SU-DHL-6 (cell line): ENCODE data around the gene MTCH1.

ENCODE experiments used
- H2AFZ ChIP-seq: fragments of 200-600 bp; sonication (generic); 2 replicates; pipeline ENCODE4 v1.6.1; 2014; ENCODE audit warnings: low read depth, mild to moderate bottlenecking, moderate library complexity, mixed read lengths, antibody characterized with exemption, low read length; ENCODE audit not compliant: severe bottlenecking
- H3F3A ChIP-seq: fragments of 200-600 bp; shearing (Covaris generic); 2 replicates; pipeline ENCODE4 v1.6.0; 2016; ENCODE audit warnings: antibody characterized with exemption, mild to moderate bottlenecking; ENCODE audit not compliant: insufficient read depth
- H3K27ac ChIP-seq: fragments of 200-600 bp; sonication (generic); 2 replicates; pipeline ENCODE4 v1.5.1; 2016; ENCODE audit warnings: low read depth, mild to moderate bottlenecking, low read length, moderate library complexity, mixed read lengths
- H3K27me3 ChIP-seq: fragments of 200-600 bp; sonication (generic), shearing (Covaris generic); 2 replicates; pipeline ENCODE4 v1.6.0; 2014; ENCODE audit warnings: mild to moderate bottlenecking, low read length
- H3K36me3 ChIP-seq: fragments of 200-600 bp; sonication (generic); 2 replicates; pipeline ENCODE4 v1.6.1; 2014; ENCODE audit warnings: mild to moderate bottlenecking, low read length, mixed read lengths
- H3K4me2 ChIP-seq: fragments of 300-600, 200-600 bp; shearing (Covaris generic), sonication (generic); 2 replicates; pipeline ENCODE4 v1.6.0; 2014; ENCODE audit warnings: low read length, low read depth, mild to moderate bottlenecking; ENCODE audit not compliant: poor library complexity, severe bottlenecking
- H3K4me3 ChIP-seq: fragments of 200-600 bp; sonication (generic); 2 replicates; pipeline ENCODE4 v1.5.1; 2014; ENCODE audit warnings: antibody characterized with exemption, low read length, mild to moderate bottlenecking, mixed read lengths; ENCODE audit not compliant: insufficient read depth, poor library complexity, severe bottlenecking
- H3K79me2 ChIP-seq: fragments of 200-600 bp; sonication (generic); 2 replicates; pipeline ENCODE4 v1.6.1; 2014; ENCODE audit warnings: mild to moderate bottlenecking, low read length, moderate library complexity; ENCODE audit not compliant: insufficient read depth
- H3K9ac ChIP-seq: fragments of 200-600 bp; sonication (generic); 2 replicates; pipeline ENCODE4 v1.7.0; 2014; ENCODE audit warnings: mild to moderate bottlenecking, low read length
- H3K9me2 ChIP-seq: fragments of 200-600 bp; sonication (generic); replicated peaks from 2 replicates; pipeline ENCODE4 v1.6.1; 2014; ENCODE audit warnings: low read length; ENCODE audit not compliant: insufficient read depth
- H3K9me3 ChIP-seq: fragments of 200-600 bp; sonication (generic); 2 replicates; pipeline ENCODE4 v1.6.1; 2014; ENCODE audit warnings: low read length, mixed read lengths; ENCODE audit not compliant: insufficient read depth
- H4K20me1 ChIP-seq: fragments of 200-600 bp; sonication (generic); 2 replicates; pipeline ENCODE4 v1.6.1; 2014; ENCODE audit warnings: low read depth, mild to moderate bottlenecking, antibody characterized with exemption, low read length, moderate library complexity, mixed read lengths
- EZH2phosphoT487 ChIP-seq: fragments of 200-600 bp; sonication (generic), shearing (Covaris generic); conservative IDR thresholded peaks from 2 replicates; pipeline ENCODE4 v1.6.1; 2018; ENCODE audit warnings: mild to moderate bottlenecking, antibody characterized with exemption, low read length, moderate library complexity, mixed read lengths
- TF ChIP-seq, protein P1 (sequence below): fragments of 200-600 bp; sonication (generic); IDR thresholded peaks from one replicate; pipeline ENCODE4 v1.5.1; 2017; ENCODE audit warnings: antibody characterized with exemption, mild to moderate bottlenecking, low read length, moderate library complexity; ENCODE audit not compliant: insufficient read depth, poor library complexity, severe bottlenecking

MTCH1 gene

GRCh38 chr6:36977470-36977941, 8.5 kb downstream of the MTCH1 start:
- Histone ChIP-seq H3K4me2 (no peak overlapping the region), H3K36me3 (peaks cover 29% of the 10 kb centered on the region; the same call in 1 of the 2 replicates), H3K9ac (no peak overlapping the region), H3K4me3 (no peak overlapping the region), H3K9me2 (no peaks in the 10 kb centered on the region), H4K20me1 (no peaks in the 10 kb centered on the region; the same call in 1 of the 2 replicates), H3K79me2 (peaks cover 47% of the 10 kb centered on the region), H3F3A (no peaks in the 10 kb centered on the region), H3K9me3 (no peaks in the 10 kb centered on the region), H2AFZ (no peak overlapping the region), H3K27me3 (no peaks in the 10 kb centered on the region), H3K27ac (no peak overlapping the region)
- TF ChIP-seq, protein P1, sequence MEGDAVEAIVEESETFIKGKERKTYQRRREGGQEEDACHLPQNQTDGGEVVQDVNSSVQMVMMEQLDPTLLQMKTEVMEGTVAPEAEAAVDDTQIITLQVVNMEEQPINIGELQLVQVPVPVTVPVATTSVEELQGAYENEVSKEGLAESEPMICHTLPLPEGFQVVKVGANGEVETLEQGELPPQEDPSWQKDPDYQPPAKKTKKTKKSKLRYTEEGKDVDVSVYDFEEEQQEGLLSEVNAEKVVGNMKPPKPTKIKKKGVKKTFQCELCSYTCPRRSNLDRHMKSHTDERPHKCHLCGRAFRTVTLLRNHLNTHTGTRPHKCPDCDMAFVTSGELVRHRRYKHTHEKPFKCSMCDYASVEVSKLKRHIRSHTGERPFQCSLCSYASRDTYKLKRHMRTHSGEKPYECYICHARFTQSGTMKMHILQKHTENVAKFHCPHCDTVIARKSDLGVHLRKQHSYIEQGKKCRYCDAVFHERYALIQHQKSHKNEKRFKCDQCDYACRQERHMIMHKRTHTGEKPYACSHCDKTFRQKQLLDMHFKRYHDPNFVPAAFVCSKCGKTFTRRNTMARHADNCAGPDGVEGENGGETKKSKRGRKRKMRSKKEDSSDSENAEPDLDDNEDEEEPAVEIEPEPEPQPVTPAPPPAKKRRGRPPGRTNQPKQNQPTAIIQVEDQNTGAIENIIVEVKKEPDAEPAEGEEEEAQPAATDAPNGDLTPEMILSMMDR, result peak; percentile 99
- no peak for TF ChIP-seq EZH2phosphoT487

GRCh38 chr6:36976931-36977330, 9.1 kb downstream of the MTCH1 start:
- H3K9ac ChIP-seq, result no peak overlapping the region
- H3K27ac ChIP-seq, result no peak overlapping the region
- no peaks in the 10 kb centered on the region for H3K27me3 ChIP-seq
- H3K79me2 ChIP-seq, result peaks cover 41% of the 10 kb centered on the region
- no peaks in the 10 kb centered on the region; the same call in 1 of the 2 replicates for H4K20me1 ChIP-seq
- H3F3A ChIP-seq, result no peaks in the 10 kb centered on the region
- H3K9me2 ChIP-seq, result no peaks in the 10 kb centered on the region
- no peak overlapping the region for H2AFZ ChIP-seq
- no peak overlapping the region for H3K4me3 ChIP-seq
- H3K36me3 ChIP-seq, result peaks cover 29% of the 10 kb centered on the region; the same call in 1 of the 2 replicates
- no peak overlapping the region for H3K4me2 ChIP-seq
- TF ChIP-seq EZH2phosphoT487, result no peak
- TF ChIP-seq, protein P1, result no peak
- H3K9me3 ChIP-seq, result no peaks in the 10 kb centered on the region

GRCh38 chr6:36976509-36976908, 9.5 kb downstream of the MTCH1 start:
- Histone ChIP-seq H3K9me3 (no peaks in the 10 kb centered on the region), H3K9me2 (no peaks in the 10 kb centered on the region), H3K27me3 (no peaks in the 10 kb centered on the region), H3K27ac (no peak overlapping the region), H3K9ac (no peak overlapping the region), H3K36me3 (peaks cover 29% of the 10 kb centered on the region; the same call in 1 of the 2 replicates), H3K79me2 (peaks cover 37% of the 10 kb centered on the region), H4K20me1 (no peaks in the 10 kb centered on the region), H3K4me3 (no peak overlapping the region), H3F3A (no peaks in the 10 kb centered on the region), H3K4me2 (no peak overlapping the region), H2AFZ (no peak overlapping the region)
- TF ChIP-seq, protein P1, result no peak
- TF ChIP-seq EZH2phosphoT487, result no peak

- H3K9me2 ChIP-seq, result no peaks in the 10 kb centered on the region
- no peak overlapping the region for H3K4me3 ChIP-seq
- H3K27ac ChIP-seq, result no peak overlapping the region
- TF ChIP-seq, protein P1, result no peak
- TF ChIP-seq EZH2phosphoT487, result no peak
- no peak overlapping the region for H2AFZ ChIP-seq
- no peaks in the 10 kb centered on the region for H3K9me3 ChIP-seq
- H3F3A ChIP-seq, result no peaks in the 10 kb centered on the region
- H3K79me2 ChIP-seq, result peaks cover 31% of the 10 kb centered on the region
- no peaks in the 10 kb centered on the region for H3K27me3 ChIP-seq
- H3K4me2 ChIP-seq, result no peak overlapping the region
- H3K9ac ChIP-seq, result no peak overlapping the region
- H4K20me1 ChIP-seq, result no peaks in the 10 kb centered on the region
- H3K36me3 ChIP-seq, result peaks cover 32% of the 10 kb centered on the region; the same call in 1 of the 2 replicates
Observed at GRCh38 chr6:36976007-36976264, 10.1 kb downstream of the MTCH1 start.
